ENCODE measurements around the gene EID3. TPM values are rescaled to one million over a fixed set of nuclear protein-coding genes. Genes with fewer than 3 reads are reported as not detected.

Gene EID3
- total and polyA plus RNA-seq, 10 of the 15 experiments (the other 5 are each of a cell fraction or from before 2014, with no cell fraction given): 0.92 to 7.0 (median 4.3) TPM

DNA sequence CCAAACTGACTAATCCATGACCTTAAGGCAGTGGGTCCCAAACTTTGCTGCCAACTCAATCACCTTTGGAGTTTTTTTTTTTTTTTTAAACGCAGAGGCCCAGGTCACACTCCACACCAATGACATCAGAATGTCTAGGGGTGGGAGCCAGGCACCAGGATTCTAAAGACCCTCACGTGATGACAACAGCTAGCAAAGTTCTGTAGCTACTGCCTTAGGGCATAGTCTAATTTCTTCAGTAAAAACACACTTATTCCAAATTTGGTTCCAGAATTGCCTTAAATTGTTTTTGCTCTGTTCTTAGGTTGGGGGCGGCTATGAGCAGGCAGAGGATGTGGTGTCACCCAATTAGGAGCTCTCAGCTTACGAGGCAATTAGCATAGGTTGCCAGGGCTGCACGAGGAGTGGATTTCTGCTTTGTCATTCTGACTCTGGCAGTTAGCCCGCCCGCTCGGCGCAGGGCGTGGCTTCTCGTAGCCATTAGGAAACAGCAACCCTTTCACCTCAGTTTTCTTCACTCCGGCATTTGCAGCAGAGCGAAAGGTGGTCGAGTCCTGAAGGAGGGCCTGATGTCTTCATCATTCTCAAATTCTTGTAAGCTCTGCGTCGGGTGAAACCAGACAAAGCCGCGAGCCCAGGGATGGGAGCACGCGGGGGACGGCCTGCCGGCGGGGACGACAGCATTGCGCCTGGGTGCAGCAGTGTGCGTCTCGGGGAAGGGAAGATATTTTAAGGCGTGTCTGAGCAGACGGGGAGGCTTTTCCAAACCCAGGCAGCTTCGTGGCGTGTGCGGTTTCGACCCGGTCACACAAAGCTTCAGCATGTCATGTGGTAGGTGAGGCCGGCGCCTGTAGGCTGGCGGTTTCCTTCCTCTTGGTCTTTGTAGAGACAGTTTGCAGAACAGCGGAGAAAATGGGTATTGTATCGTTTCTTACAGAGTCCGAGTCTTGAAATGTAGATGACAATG lies 16.7 kb upstream of the EID3 start (continued):
- TF ChIP-seq, protein P1, sequence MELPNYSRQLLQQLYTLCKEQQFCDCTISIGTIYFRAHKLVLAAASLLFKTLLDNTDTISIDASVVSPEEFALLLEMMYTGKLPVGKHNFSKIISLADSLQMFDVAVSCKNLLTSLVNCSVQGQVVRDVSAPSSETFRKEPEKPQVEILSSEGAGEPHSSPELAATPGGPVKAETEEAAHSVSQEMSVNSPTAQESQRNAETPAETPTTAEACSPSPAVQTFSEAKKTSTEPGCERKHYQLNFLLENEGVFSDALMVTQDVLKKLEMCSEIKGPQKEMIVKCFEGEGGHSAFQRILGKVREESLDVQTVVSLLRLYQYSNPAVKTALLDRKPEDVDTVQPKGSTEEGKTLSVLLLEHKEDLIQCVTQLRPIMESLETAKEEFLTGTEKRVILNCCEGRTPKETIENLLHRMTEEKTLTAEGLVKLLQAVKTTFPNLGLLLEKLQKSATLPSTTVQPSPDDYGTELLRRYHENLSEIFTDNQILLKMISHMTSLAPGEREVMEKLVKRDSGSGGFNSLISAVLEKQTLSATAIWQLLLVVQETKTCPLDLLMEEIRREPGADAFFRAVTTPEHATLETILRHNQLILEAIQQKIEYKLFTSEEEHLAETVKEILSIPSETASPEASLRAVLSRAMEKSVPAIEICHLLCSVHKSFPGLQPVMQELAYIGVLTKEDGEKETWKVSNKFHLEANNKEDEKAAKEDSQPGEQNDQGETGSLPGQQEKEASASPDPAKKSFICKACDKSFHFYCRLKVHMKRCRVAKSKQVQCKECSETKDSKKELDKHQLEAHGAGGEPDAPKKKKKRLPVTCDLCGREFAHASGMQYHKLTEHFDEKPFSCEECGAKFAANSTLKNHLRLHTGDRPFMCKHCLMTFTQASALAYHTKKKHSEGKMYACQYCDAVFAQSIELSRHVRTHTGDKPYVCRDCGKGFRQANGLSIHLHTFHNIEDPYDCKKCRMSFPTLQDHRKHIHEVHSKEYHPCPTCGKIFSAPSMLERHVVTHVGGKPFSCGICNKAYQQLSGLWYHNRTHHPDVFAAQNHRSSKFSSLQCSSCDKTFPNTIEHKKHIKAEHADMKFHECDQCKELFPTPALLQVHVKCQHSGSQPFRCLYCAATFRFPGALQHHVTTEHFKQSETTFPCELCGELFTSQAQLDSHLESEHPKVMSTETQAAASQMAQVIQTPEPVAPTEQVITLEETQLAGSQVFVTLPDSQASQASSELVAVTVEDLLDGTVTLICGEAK (IDR thresholded peaks at IDR 0.05; ENCODE audit: borderline replicate concordance): peak; percentile 12; the same call in 1 of the 2 replicates
- TF ChIP-seq CREM (IDR thresholded peaks at IDR 0.05; ENCODE audit: low read depth): 0 out of 2 replicates have a peak, but pooled peaks have one; percentile 16
- TF ChIP-seq, protein P2, sequence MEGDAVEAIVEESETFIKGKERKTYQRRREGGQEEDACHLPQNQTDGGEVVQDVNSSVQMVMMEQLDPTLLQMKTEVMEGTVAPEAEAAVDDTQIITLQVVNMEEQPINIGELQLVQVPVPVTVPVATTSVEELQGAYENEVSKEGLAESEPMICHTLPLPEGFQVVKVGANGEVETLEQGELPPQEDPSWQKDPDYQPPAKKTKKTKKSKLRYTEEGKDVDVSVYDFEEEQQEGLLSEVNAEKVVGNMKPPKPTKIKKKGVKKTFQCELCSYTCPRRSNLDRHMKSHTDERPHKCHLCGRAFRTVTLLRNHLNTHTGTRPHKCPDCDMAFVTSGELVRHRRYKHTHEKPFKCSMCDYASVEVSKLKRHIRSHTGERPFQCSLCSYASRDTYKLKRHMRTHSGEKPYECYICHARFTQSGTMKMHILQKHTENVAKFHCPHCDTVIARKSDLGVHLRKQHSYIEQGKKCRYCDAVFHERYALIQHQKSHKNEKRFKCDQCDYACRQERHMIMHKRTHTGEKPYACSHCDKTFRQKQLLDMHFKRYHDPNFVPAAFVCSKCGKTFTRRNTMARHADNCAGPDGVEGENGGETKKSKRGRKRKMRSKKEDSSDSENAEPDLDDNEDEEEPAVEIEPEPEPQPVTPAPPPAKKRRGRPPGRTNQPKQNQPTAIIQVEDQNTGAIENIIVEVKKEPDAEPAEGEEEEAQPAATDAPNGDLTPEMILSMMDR (IDR thresholded peaks at IDR 0.05 in 2 of 3, conservative IDR thresholded peaks at IDR 0.05 in 1 of 3; ENCODE audit: control insufficient read depth in 2 of 3, extremely low read depth in 1 of 3, insufficient read depth in 1 of 3, low read depth in 3 of 3, low read length in 3 of 3): no peak
- peak; percentile 76 for TF ChIP-seq MYC (IDR thresholded peaks at IDR 0.05; ENCODE audit: insufficient read depth, insufficient read length, insufficient replicate concordance, low read length, severe bottlenecking)
- TF ChIP-seq FOS (IDR thresholded peaks at IDR 0.05; ENCODE audit: borderline replicate concordance, extremely low read depth, insufficient read length): peak; percentile 18
- no peak for TF ChIP-seq SIX5 (IDR thresholded peaks at IDR 0.05; ENCODE audit: low read depth, low read length, severe bottlenecking)
- TF ChIP-seq STAT1 (conservative IDR thresholded peaks at IDR 0.05): 0 out of 2 replicates have a peak, but pooled peaks have one; percentile 20
- TF ChIP-seq BACH1 (IDR thresholded peaks at IDR 0.05; ENCODE audit: borderline replicate concordance): peak; percentile 98
- TF ChIP-seq SMAD5 (IDR thresholded peaks at IDR 0.05; ENCODE audit: low read depth): peak; percentile 82; the same call in 1 of the 2 replicates
- peak; percentile 74 for TF ChIP-seq KLF5 (IDR thresholded peaks at IDR 0.05; ENCODE audit: partially characterized antibody)
- no peak for TF ChIP-seq JUND (IDR thresholded peaks at IDR 0.05; ENCODE audit: low read depth, low read length)
- peak; percentile 81 for TF ChIP-seq CBX5 (IDR thresholded peaks at IDR 0.05; ENCODE audit: low read depth)
- TF ChIP-seq ZNF207 (IDR thresholded peaks at IDR 0.05; ENCODE audit: borderline replicate concordance): 0 out of 2 replicates have a peak, but pooled peaks have one; percentile 60
- TF ChIP-seq ZNF384 (IDR thresholded peaks at IDR 0.05; ENCODE audit: borderline replicate concordance, low read depth, low read length): peak; percentile 75
- peak; percentile 62; the same call in 1 of the 2 replicates for TF ChIP-seq FOXM1 (IDR thresholded peaks at IDR 0.05; ENCODE audit: low read depth, low read length)
- 0 out of 2 replicates have a peak, but pooled peaks have one; percentile 32 for TF ChIP-seq GABPA (IDR thresholded peaks at IDR 0.05; ENCODE audit: low read depth)
- peak; percentile 83 for TF ChIP-seq ATF7 (IDR thresholded peaks at IDR 0.05; ENCODE audit: low read depth)
- TF ChIP-seq GATAD2B (conservative IDR thresholded peaks at IDR 0.05; ENCODE audit: low read depth): 0 out of 2 replicates have a peak, but pooled peaks have one; percentile 24
- 0 out of 2 replicates have a peak, but pooled peaks have one; percentile 25 for TF ChIP-seq TCF3 (IDR thresholded peaks at IDR 0.05; ENCODE audit: borderline replicate concordance, insufficient read depth, low read depth, low read length)
- peak; percentile 91 for TF ChIP-seq POLR2A (IDR thresholded peaks at IDR 0.05; ENCODE audit: low read depth, low read length)
- TF ChIP-seq, protein P3, sequence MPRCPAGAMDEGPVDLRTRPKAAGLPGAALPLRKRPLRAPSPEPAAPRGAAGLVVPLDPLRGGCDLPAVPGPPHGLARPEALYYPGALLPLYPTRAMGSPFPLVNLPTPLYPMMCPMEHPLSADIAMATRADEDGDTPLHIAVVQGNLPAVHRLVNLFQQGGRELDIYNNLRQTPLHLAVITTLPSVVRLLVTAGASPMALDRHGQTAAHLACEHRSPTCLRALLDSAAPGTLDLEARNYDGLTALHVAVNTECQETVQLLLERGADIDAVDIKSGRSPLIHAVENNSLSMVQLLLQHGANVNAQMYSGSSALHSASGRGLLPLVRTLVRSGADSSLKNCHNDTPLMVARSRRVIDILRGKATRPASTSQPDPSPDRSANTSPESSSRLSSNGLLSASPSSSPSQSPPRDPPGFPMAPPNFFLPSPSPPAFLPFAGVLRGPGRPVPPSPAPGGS (IDR thresholded peaks at IDR 0.05; ENCODE audit: borderline replicate concordance, insufficient read depth, low read depth, low read length, poor library complexity, severe bottlenecking): peak; percentile 8
- TF ChIP-seq LARP7 (IDR thresholded peaks at IDR 0.05): no peak

All from GM12878 (cell line).